WTC11 (cell line): ENCODE results near the gene TPCN2. TPM values are rescaled to one million over a fixed set of nuclear protein-coding genes. Genes with fewer than 3 reads are reported as not detected.

Source experiments
- ATAC-seq: fragments of 200-7000 bp; cut with Tn5 transposase; 2 replicates; pipeline ENCODE4 v1.10.0; 2021; ENCODE audit warnings: mild to moderate bottlenecking, moderate library complexity
- CTCF ChIA-PET: fragments of 300-600 bp; sonication (Branson Sonifier 250); formaldehyde crosslinking; loops from one replicate; lab custom pipeline; 2021; ENCODE audit warnings: antibody characterized with exemption; lab: Charles Lee
- POLR2A ChIA-PET: fragments of 350-600 bp; sonication (Branson Sonifier 250); formaldehyde crosslinking; loops from one replicate; lab custom pipeline; 2021; ENCODE audit warnings: antibody characterized with exemption; lab: Charles Lee
- DNase-seq: peaks from one replicate; pipeline ENCODE4 v3.0.0; 2021; ENCODE audit warnings: low spot score
- H3K27ac Mint-ChIP-seq: 2 replicates; pipeline ENCODE4 v1.8.0; 2021; ENCODE audit warnings: mixed read lengths
- H3K27me3 Mint-ChIP-seq: 2 replicates; pipeline ENCODE4 v1.8.0; 2021; ENCODE audit warnings: low read depth, mild to moderate bottlenecking, moderate library complexity, mixed read lengths
- H3K36me3 Mint-ChIP-seq: 2 replicates; pipeline ENCODE4 v1.8.0; 2021; ENCODE audit warnings: mixed read lengths
- H3K4me1 Mint-ChIP-seq: 2 replicates; pipeline ENCODE4 v1.8.0; 2022; ENCODE audit warnings: mixed read lengths
- H3K4me3 Mint-ChIP-seq: 2 replicates; pipeline ENCODE4 v1.8.0; 2021; ENCODE audit warnings: mild to moderate bottlenecking, moderate library complexity, mixed read lengths
- H3K9me3 Mint-ChIP-seq: 2 replicates; pipeline ENCODE4 v1.8.0; 2021; ENCODE audit warnings: mixed read lengths
- ATF1 ChIP-seq: sonication (generic); formaldehyde crosslinking; IDR thresholded peaks from 2 replicates; pipeline ENCODE4 v1.8.1; 2023; ENCODE audit warnings: mild to moderate bottlenecking, moderate library complexity, missing genetic modification reagents
- CBFB ChIP-seq: sonication (generic); formaldehyde crosslinking; IDR thresholded peaks from 2 replicates; pipeline ENCODE4 v1.8.1; 2022; ENCODE audit warnings: mild to moderate bottlenecking, low read depth, missing genetic modification reagents
- FOXJ3 ChIP-seq: sonication (generic); formaldehyde crosslinking; IDR thresholded peaks from 2 replicates; pipeline ENCODE4 v1.9.0; 2021; ENCODE audit warnings: missing genetic modification reagents, mild to moderate bottlenecking, borderline replicate concordance
- FOXK1 ChIP-seq: sonication (generic); formaldehyde crosslinking; IDR thresholded peaks from 2 replicates; pipeline ENCODE4 v1.8.0; 2022; ENCODE audit warnings: mild to moderate bottlenecking, moderate library complexity, missing genetic modification reagents
- HMGA2 ChIP-seq: fragments of 250-450 bp; sonication (Bioruptor Pico); IDR thresholded peaks from 2 replicates; pipeline ENCODE4 v1.4.0; 2021; ENCODE audit warnings: mild to moderate bottlenecking, moderate library complexity
- NFE2L1 ChIP-seq: sonication (generic); formaldehyde crosslinking; IDR thresholded peaks from 2 replicates; pipeline ENCODE4 v1.8.1; 2023; ENCODE audit warnings: missing genetic modification reagents
- NFYB ChIP-seq: sonication (generic); formaldehyde crosslinking; conservative IDR thresholded peaks from 2 replicates; pipeline ENCODE4 v1.8.0; 2022; ENCODE audit warnings: low read depth, missing genetic modification reagents
- OVOL2 ChIP-seq: fragments of 250-450 bp; sonication (Bioruptor Pico); IDR thresholded peaks from 2 replicates; pipeline ENCODE4 v1.9.0; 2021; ENCODE audit warnings: mild to moderate bottlenecking, borderline replicate concordance
- RORB ChIP-seq: fragments of 250-450 bp; sonication (Bioruptor Pico); IDR thresholded peaks from 2 replicates; pipeline ENCODE4 v1.9.0; 2021; ENCODE audit warnings: mild to moderate bottlenecking
- SMAD3 ChIP-seq: sonication (generic); formaldehyde crosslinking; IDR thresholded peaks from 2 replicates; pipeline ENCODE4 v1.8.0; 2022; ENCODE audit warnings: missing genetic modification reagents, mild to moderate bottlenecking, borderline replicate concordance
- SMAD4 ChIP-seq: sonication (generic); formaldehyde crosslinking; IDR thresholded peaks from 2 replicates; pipeline ENCODE4 v1.8.0; 2022; ENCODE audit warnings: mild to moderate bottlenecking, missing genetic modification reagents
- TEAD4 ChIP-seq: sonication (generic); formaldehyde crosslinking; IDR thresholded peaks from 2 replicates; pipeline ENCODE4 v1.8.0; 2022; ENCODE audit warnings: mild to moderate bottlenecking, missing genetic modification reagents
- ZNF138 ChIP-seq: sonication (generic); formaldehyde crosslinking; conservative IDR thresholded peaks from 2 replicates; pipeline ENCODE4 v1.8.1; 2022; ENCODE audit warnings: mild to moderate bottlenecking, moderate library complexity, missing genetic modification reagents
- ZNF219 ChIP-seq: sonication (generic); formaldehyde crosslinking; IDR thresholded peaks from 2 replicates; pipeline ENCODE4 v1.8.0; 2023; ENCODE audit warnings: missing genetic modification reagents, mild to moderate bottlenecking, borderline replicate concordance
- ZNF281 ChIP-seq: sonication (generic); formaldehyde crosslinking; IDR thresholded peaks from 2 replicates; pipeline ENCODE4 v1.8.0; 2023; ENCODE audit warnings: mild to moderate bottlenecking, missing genetic modification reagents
- ZNF416 ChIP-seq: fragments of 250-450 bp; sonication (Bioruptor Pico); IDR thresholded peaks from 2 replicates; pipeline ENCODE4 v1.9.0; 2021; ENCODE audit warnings: mild to moderate bottlenecking, inconsistent platforms
- ZNF532 ChIP-seq: fragments of 250-450 bp; sonication (Bioruptor Pico); IDR thresholded peaks from 2 replicates; pipeline ENCODE4 v1.9.0; 2021; ENCODE audit warnings: mild to moderate bottlenecking, borderline replicate concordance
- total RNA-seq: library from RNA; stranded (reverse); gene quantifications from 3 replicates; pipeline ENCODE4 v1.2.3, GENCODE V29; 2021
- TF ChIP-seq, protein P1 (sequence below): sonication (generic); formaldehyde crosslinking; IDR thresholded peaks from 2 replicates; pipeline ENCODE4 v1.8.1; 2023; ENCODE audit warnings: mild to moderate bottlenecking, missing genetic modification reagents, moderate library complexity
- TF ChIP-seq, protein P2 (sequence below): sonication (generic); formaldehyde crosslinking; IDR thresholded peaks from 2 replicates; pipeline ENCODE4 v1.8.1; 2023; ENCODE audit warnings: mild to moderate bottlenecking, missing genetic modification reagents

TPCN2 gene
- total RNA-seq, 1 experiment from 2014 or later, result 24.6 TPM

GRCh38 chr11:69108559-69108958 lies 59.8 kb downstream of the TPCN2 start:
- H3K4me1 Mint-ChIP-seq, result no peaks in the 10 kb centered on the region
- H3K27me3 Mint-ChIP-seq, result peaks cover 3% of the 10 kb centered on the region
- no peak for TF ChIP-seq FOXK1 (CRISPR knock-in tag)
- no peak for TF ChIP-seq ZNF138 (CRISPR knock-in tag)
- no peak for TF ChIP-seq ZNF416 (CRISPR knock-in tag)
- TF ChIP-seq ZNF281 (CRISPR knock-in tag), result no peak
- no peak for TF ChIP-seq CBFB (CRISPR knock-in tag)
- no peak for TF ChIP-seq NFYB (CRISPR knock-in tag)
- TF ChIP-seq OVOL2 (CRISPR knock-in tag), result no peak
- TF ChIP-seq, all 79 proteins: peak for 0
- H3K9me3 Mint-ChIP-seq, result peaks cover 34% of the 10 kb centered on the region
- H3K27ac Mint-ChIP-seq, result no peak overlapping the region
- ChIA-PET POLR2A (no interaction called here), CTCF (interaction anchor here (1.7 kb wide), 1 partner anchor 22 kb away, joined by 5 read pairs; no protein-coding TSS in a partner anchor)
- H3K36me3 Mint-ChIP-seq, result peaks cover 26% of the 10 kb centered on the region
- no peak for ATAC-seq
- H3K4me3 Mint-ChIP-seq, result no peak overlapping the region
- no peak for DNase-seq

GRCh38 chr11:69109101-69109500 lies 60.4 kb downstream of the TPCN2 start:
- TF ChIP-seq ATF1 (CRISPR knock-in tag) (no peak), SMAD4 (CRISPR knock-in tag) (no peak)
- TF ChIP-seq, protein P1, sequence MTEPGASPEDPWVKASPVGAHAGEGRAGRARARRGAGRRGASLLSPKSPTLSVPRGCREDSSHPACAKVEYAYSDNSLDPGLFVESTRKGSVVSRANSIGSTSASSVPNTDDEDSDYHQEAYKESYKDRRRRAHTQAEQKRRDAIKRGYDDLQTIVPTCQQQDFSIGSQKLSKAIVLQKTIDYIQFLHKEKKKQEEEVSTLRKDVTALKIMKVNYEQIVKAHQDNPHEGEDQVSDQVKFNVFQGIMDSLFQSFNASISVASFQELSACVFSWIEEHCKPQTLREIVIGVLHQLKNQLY (CRISPR knock-in tag), result no peak
- POLR2A ChIA-PET, result no interaction called here
- Mint-ChIP-seq H3K27me3 (peaks cover 3% of the 10 kb centered on the region), H3K4me3 (no peak overlapping the region), H3K27ac (no peak overlapping the region), H3K36me3 (peaks cover 26% of the 10 kb centered on the region), H3K4me1 (no peaks in the 10 kb centered on the region), H3K9me3 (peaks cover 34% of the 10 kb centered on the region)
- DNase-seq, result no peak
- no peak for ATAC-seq
- CTCF ChIA-PET, result interaction anchor here (1.7 kb wide), 1 partner anchor 22 kb away, joined by 5 read pairs; no protein-coding TSS in a partner anchor

DNA sequence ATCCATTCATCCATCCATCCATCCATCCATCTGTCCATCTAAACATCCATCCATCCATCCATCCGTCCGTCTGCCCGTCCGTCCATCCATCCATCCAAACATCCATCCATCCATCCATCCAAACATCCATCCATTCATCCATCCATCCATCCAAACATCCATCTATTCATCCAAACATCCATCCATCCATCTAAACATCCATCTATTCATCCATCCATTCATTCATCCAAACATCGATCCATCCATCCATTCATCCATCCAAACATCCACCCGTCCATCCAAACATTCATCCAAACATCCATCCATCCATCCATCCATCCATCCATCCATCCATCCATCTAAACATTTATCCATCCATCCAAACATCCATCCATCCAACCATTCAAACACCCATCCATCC lies 61.7 kb downstream of the TPCN2 start:
- TF ChIP-seq FOXJ3 (CRISPR knock-in tag), result no peak
- TF ChIP-seq HMGA2 (CRISPR knock-in tag), result no peak
- no peak for TF ChIP-seq ZNF532 (CRISPR knock-in tag)
- no peak for TF ChIP-seq TEAD4 (CRISPR knock-in tag)
- no peak for TF ChIP-seq NFE2L1 (CRISPR knock-in tag)
- TF ChIP-seq SMAD3, result no peak
- TF ChIP-seq ZNF219, result no peak
- TF ChIP-seq, protein P2, sequence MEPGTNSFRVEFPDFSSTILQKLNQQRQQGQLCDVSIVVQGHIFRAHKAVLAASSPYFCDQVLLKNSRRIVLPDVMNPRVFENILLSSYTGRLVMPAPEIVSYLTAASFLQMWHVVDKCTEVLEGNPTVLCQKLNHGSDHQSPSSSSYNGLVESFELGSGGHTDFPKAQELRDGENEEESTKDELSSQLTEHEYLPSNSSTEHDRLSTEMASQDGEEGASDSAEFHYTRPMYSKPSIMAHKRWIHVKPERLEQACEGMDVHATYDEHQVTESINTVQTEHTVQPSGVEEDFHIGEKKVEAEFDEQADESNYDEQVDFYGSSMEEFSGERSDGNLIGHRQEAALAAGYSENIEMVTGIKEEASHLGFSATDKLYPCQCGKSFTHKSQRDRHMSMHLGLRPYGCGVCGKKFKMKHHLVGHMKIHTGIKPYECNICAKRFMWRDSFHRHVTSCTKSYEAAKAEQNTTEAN (CRISPR knock-in tag), result no peak
- no peak for TF ChIP-seq RORB (CRISPR knock-in tag)
- TF ChIP-seq NFYB (CRISPR knock-in tag), result no peak
- Mint-ChIP-seq H3K27ac (no peak overlapping the region), H3K4me1 (no peaks in the 10 kb centered on the region), H3K36me3 (peaks cover 26% of the 10 kb centered on the region), H3K9me3 (peaks cover 34% of the 10 kb centered on the region), H3K27me3 (peaks cover 3% of the 10 kb centered on the region), H3K4me3 (no peak overlapping the region)
- ATAC-seq (no peak), DNase-seq (no peak)
- ChIA-PET CTCF (interaction anchor here (1.7 kb wide), 1 partner anchor 21 kb away, joined by 5 read pairs; no protein-coding TSS in a partner anchor), POLR2A (interaction anchor here (0.6 kb wide), 1 partner anchor 118 kb away, joined by 4 read pairs; no protein-coding TSS in a partner anchor)
